IPS DF 4.7 (cell line): Measurements from ENCODE around the gene PPIG.
"Not testable (repeated sequence)": the region's sequence is repeated elsewhere in the genome, so short reads cannot be mapped to it uniquely, and the experiment has no call there.

ENCODE experiments used
- DNase-seq: peaks from one replicate; pipeline ENCODE4 v3.0.0-alpha.2; 2013; ENCODE audit warnings: low spot score; ENCODE audit errors: extremely low read depth

The PPIG gene

DNA sequence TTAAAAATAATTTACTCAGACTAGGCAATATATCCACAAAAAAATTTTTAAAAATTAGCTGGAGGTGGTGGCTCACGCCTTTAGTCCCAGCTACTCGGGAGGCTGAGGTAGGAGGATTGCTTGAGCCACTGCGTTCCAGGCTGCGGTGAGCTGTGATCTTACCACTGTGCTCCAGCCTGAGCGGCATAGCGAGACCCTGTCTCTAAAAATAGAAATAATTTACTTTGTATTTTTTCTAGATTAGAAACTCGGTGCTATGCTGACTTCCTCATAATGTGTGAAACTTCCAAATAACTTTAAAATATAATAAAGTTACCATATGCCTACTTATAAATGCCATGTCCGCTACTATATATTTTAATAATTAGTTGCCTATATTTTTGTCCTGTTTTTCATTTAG, 6.7 kb downstream of the PPIG start:
- no peak for DNase-seq

DNA sequence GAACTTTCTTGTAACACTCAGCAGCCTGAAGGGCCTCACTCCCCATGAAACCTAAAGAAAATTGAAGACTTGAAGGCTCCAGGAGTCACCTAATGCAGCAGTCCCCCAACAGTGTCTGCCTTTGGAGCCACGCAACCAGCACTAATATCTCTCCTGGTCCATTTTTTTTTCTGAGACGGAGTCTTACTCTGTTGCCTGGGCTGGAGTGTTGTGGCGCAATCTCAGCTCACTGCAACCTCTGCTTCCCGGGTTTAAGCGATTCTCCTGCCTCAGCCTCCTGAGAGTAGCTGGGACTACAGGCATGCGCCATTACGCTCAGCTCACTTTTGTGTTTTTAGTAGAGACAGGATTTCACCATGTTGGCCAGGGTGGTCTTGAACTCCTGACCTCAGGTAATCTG, 12.4 kb downstream of the PPIG start:
- not testable (repeated sequence) for DNase-seq

DNA sequence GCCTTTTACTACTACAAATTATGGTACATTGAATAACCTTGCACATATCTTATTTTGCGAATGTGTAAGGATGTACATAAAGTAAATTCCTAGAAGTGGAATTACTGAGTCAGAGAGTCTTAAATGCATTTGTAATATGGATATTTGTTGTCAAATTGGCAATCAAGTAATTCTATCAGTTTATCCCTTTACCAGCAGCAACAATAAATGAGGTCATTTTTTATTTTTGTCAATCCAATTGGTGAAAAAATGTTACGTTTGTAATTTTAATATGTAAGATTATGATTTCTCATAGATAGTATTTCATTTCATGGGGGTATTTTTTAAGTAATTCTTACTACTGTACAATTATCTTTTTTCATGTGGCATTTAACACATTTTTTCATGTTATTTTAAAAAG, 14.8 kb downstream of the PPIG start:
- no peak for DNase-seq

DNA sequence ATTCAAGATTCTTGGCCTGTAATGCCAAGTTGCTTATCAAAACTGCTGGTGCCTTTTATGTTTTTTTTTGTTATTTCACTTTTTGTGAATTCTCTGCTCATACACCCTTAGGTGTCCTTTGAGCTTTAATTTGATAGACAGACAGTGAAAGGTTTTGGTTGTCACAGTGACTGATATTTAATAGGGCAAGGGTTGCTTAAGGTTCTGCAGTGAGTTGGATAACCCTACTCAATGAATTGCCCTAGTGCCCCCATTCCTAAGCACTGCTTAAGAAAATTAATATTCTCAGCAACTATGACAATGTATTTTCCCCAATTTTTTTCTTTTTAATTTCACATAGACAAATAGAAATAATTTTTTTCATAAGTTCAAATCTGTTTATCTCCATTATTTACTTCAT, 15.4 kb downstream of the PPIG start:
- DNase-seq, result no peak

DNA sequence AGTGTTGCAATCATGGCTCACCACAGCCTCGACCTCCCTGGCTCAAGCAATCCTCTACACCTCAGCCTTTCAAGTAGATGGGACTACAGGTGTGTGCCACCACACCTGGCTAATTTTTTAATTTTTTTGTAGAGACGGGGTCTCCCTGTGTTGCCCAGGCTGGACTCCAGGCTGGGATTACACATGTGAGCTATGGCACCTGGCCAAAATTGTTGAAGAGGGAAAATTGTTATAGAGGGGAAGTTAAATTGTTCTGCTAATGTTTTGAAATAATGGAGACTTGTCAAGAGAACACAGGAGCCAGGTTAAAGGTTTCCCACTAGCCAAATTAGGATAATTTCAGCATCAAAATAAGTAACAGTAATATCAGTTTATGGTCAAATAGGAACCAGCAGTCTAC, 25.1 kb downstream of the PPIG start:
- no peak for DNase-seq

DNA sequence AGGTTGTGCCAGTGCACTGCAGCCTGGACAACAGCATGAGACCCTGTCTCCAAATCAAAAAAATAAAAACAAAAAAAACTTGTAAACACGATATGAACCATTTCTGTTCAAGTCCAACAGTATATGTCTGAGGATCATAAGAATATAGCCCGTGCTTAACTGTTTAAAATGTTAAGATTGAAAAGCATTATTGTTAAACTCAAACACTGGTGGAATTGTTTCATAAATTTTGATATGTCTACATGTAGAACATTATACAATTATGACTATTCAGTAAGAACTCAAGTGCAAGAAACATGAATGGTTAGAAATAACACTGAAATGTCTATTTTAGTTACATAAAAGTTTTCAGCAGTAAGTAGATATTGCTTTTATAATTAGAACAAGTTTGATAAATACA, 29.7 kb downstream of the PPIG start:
- no peak for DNase-seq

DNA sequence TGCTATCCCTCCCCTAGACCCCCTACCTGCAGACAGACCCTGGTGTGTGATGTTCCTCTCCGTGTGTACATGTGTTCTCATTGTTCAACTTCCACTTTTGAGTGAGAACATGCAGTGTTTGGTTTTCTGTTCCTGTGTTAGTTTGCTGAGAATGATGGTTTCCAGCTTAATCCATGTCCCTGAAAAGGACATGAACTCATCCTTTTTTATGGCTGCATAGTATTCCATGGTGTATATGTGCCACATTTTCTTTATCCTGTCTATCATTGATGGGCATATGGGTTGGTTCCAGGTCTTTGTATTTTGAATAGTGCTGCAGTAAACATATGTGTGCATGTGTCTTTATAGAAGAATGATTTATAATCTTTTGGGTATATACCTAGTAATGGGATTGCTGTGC, 31.8 kb downstream of the PPIG start:
- not testable (repeated sequence) for DNase-seq

DNA sequence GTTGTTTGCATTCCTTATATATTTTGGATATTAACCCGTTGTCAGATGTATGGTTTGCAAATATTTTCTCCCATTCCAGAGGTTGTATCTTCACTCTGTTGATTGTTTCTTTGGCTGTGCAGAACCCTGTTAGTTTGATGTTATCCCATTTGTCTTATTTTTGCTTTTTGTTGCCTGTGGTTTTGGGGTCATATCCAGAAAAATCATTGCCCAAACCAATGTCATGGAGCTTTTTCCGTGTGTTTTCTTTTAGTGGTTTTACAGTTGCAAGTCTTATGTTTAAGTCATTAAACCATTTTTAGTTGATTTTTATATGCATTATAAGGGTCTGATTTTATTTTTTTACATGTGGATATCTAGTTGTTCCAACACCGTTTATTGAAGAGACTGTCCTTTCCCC, 35.8 kb downstream of the PPIG start:
- DNase-seq, result no peak

DNA sequence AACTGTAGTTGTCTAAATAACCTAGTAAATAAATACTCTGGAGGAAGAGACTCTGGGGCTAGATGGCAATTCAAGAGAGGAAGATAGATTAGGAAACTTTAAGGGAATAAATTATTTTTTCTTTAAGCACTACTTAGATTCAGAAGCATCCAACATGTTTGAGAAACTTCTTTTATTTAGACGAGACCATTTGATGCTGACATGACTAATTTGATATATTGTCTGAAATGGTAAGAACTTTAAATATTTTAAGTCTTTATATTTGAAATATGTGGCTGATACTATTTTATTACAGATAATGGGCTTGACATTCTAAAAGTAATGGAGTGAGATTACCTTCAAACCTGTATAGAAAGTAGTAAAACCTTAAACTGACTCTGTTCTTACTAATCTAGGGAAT, 36.4 kb downstream of the PPIG start:
- no peak for DNase-seq

DNA sequence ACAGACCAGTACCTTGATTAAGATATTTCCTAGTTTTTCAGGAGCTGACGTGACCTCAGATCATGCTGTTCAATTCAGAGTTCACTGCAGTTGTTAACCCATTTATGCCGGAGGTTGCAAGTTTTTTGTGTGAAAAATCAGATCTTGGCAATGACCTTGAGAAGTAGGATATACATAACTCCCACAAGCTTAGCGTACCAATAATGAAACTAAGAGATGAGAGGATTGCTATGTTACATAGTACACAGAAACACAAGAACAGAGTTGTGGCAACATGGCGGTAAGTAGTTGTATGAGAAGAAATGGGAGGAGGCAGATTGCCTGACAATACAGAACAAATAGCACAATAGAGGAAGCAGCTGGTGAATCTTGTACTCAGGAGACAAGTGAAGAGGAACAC, 39.1 kb downstream of the PPIG start:
- no peak for DNase-seq

DNA sequence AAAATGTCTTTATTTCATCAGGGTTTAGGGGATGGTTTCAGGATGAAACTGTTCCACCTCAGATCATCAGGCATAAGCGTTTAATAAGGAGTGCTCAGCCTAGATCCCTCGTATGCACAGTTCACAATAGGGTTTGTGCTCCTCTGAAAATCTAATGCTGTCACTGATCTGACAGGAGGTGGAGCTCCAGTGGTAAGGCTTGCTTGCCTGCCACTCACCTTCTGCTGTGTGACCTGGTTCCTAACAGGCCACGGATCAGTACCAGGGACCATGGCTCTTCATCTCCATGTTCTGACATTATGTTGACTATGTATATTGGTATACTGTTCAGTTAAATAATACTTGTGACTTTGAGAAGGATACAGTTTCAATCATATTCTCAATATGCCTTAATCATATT, 41.6 kb downstream of the PPIG start:
- DNase-seq, result no peak

DNA sequence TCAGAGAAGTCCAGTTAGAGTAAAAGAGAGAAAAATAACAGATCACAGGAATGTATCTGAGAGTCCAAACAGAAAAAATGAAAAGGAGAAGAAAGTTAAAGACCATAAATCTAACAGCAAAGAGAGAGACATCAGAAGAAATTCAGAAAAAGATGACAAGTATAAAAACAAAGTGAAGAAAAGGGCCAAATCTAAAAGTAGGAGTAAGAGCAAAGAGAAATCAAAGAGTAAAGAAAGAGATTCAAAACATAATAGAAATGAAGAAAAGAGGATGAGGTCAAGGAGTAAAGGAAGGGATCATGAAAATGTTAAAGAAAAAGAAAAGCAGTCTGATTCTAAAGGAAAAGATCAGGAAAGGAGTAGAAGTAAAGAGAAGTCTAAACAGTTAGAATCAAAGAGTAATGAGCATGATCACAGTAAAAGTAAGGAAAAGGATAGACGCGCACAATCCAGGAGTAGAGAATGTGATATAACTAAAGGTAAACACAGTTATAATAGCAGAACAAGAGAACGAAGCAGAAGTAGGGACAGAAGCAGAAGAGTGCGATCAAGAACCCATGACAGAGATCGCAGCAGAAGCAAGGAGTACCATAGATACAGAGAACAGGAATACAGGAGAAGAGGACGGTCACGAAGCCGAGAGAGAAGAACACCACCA, 52.4 kb downstream of the PPIG start:
- DNase-seq, result no peak

DNA sequence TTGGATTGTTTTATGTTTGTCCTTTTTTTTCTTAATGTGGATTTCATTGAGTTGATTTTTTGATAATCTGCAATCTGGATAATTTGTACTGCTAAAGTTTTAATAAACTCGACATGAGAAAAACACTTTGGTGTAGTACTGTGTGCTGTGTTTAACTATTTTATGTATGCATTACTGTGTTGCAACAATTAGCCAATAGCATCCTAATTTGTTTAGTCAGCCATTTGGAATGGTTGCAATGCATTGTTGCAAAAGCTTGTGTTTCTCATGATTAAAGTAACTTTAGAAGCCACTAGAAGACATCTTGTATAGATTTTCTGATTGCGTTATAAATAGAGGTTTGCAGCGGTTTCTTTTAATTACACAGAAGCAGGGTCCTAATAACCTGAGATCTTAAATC, 53.5 kb downstream of the PPIG start:
- DNase-seq, result no peak

DNA sequence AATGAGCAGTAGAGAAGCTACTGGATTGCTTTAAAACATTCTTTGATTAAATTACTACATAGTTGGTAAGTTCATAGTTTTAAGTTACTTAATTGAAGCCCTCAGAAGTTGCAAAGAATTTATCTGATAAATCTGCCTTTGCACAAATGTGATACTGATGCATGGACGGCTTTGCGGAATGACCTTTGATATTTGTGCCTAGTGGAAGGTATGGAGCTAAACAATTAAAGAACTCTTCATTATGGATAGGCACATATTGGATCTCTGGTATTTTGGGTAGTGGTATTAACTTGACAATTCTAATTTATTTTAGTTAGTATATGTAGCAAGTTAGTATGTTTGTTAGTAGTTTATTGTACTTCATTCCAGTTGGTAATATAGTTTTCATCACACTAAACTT, 56.0 kb downstream of the PPIG start:
- DNase-seq, result no peak

DNA sequence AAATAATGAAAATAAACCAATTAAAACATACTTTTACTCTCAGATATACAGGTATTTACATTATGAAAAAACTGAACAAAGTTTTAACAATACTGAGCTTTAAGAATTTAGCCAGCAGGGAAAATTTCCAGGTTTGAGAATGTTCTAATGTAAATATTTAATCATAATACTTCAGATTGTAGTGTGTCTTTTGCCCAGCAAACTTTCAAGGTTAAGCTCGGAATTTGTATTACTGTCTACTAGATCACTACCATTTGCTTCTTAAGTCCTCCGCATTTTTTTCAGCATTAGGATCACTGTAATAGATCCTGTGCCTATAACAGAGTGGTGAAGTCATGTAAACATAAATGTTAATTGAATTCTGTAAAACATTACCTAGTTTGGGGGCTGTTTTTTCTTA, 57.3 kb downstream of the PPIG start:
- no peak for DNase-seq

DNA sequence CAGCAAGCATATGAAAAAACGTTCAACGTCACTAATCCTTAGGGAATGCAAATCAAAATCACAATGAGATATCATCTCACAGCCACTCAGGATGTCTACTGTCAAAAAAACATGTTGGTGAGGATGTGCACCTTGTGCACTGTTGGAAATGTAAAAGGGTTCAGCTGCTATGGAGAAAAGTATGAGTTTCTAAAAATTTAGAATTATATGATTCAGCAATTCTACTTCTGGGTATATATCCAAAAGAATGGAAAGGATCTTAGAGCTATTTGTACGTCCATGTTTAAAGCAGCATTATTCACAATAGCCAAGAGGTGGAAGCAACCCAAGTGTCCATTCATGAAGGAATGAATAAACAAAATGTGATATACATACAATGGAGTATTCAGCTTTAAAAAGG, 60.0 kb downstream of the PPIG start:
- DNase-seq, result no peak

DNA sequence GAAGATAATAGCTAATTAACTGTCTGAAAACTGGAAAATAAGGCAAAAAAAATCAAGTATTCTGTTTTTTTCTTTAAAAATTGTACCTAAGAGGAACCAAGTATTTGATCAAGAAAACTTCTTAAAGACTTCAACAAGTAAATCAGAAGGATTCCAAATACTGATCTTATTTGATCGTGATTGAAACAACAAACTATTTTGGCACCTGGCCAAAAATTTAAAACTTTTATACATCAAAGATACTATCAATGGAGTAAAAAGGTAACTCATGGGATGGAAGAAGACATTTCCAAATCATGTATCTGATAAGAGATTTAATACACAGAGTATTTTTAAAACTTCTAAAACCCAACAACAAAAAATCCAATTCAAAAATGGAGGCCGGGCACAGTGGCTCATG, 63.3 kb downstream of the PPIG start:
- DNase-seq, result no peak

DNA sequence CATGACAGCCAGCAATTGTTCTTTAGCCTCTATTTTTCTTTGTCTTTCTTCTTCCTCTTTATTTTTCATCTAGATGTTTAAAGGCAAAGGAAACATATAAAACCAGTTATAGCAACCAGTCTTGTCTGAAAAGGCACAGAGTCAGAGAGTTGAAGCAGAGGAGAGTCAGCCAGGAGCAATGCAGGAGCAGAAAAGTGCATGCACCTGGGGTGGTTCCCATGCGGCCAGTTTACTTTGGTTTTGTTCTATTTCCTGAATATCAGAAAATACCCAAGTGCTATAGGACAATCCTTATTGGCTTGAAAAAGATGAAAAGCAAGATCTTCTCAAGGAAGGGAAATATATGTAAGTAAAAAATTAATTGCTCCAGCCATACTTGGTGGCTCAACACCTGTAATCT, 65.1 kb downstream of the PPIG start:
- DNase-seq, result no peak

DNA sequence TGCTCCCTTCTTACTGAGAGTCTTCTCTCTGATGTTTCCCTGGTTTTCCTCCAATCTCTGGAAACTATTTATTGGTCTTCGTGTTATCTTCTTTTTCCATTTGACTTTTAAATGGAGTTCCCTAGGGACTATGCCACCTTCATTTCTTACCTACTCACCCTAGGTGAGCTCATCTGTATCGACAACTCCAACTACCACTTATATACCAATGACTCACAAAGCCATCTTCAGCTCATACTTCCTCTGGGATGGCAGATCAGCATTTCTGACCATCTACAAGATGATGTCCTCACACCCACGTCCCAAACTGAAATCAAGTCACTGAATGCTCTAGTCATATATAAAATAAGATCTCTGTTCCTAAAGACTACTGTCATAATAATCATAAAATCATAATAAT, 69.5 kb downstream of the PPIG start:
- DNase-seq, result no peak

DNA sequence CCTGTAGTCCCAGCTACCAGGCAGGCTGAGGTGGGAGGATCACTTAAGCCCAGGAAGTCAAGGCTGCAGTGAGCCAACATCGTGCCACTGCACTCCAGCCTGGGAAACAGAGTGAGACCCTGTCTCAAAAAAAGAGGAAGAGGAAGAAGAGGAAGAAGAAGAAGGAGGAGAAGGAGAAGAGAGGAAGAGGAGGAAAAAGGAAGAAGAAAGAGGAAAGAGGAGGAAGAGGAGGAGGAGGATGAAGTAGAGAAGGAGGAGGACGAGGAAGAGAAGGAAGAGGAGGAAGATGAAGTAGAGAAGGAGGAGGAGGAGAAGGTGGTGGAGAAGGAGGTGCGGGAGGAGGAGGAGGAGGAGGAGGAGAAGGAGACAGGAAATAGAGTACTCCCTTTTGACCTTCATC, 72.0 kb downstream of the PPIG start:
- no peak for DNase-seq

DNA sequence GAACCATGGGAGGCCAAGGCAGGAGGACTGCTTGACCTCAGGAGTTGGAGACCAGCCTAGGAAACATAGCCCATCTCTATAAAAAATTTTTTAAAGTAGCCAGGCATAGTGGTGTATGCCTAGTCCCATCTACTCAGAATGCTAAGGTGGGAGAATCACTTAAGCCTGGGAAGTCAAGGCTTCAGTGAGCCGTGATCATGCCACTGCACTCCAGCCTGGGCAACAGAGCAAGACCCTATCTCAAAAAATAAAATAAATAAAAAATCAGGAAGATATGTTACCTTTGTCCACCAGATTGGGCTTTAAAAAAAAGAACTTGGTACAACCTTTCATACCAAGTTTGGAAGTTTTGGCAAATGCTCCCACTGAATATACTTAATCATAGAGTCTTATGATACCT, 74.7 kb downstream of the PPIG start:
- no peak for DNase-seq

DNA sequence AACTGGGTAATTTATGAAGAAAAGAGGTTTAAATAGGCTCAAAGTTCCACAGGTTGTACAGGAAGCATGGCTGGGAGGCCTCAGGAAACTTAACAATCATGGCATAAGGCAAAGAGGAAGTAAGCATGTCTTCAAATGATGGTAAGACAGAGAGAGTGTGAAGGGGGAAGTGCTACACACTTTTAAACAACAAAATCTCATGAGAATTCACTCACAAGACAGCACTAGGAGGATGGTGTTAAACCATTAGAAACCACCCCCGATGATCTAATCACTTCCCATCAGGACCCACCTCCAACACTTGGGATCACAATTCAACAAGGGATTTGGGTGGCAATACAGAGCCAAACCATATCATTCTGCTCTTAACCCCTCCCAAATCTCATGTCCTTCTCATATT, 75.2 kb downstream of the PPIG start:
- no peak for DNase-seq

DNA sequence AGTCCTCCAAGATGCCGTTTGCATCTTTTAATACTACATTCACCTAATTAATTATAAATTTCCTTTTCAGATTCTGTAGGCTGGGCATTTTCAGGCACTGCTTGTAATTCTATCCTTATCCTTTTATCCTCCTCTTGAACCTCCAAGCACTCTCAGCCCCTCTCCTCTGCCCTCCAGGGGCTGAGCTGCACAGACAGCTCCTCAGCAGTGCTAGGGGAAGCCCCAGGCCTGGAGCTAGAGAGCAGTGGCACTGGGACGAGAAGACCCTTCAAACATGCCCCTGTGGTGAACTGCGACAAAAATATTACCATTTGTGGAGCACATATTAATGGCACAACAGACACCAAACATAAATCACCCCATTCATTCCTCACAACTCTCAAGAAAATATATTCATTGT, 77.1 kb downstream of the PPIG start:
- DNase-seq, result no peak

DNA sequence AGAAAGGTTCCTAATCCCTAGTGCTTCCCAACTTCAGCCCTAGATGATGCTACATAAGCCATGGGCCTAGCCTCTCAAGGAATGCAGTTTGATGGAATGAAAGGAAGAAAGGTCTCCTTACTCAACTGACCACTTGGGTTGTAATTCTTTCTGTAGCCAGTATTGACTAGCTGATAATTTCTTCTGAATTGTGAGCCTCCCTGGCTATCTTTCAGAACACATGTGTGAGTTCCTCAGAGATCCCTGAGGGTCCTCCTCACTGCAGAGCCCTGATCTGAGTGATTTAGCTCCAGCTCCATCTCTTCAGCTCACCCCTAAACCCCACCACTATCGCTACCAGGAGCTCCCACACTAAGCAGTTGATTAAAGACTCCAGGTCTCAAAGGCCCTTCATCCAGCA, 78.6 kb downstream of the PPIG start:
- no peak for DNase-seq
